Stimulated activated CD4-positive, alpha-beta T cell treated with anti-CD3 and anti-CD28 coated beads, Interleukin-2, amount 100 ng/mL, for 48 hours (primary cell): Measurements from ENCODE around the gene ZNF783.

ENCODE experiments used
- DNase-seq, 2 donors: peaks; one replicate each; pipeline ENCODE4 v3.0.0-alpha.2; 2020

ZNF783 gene

GRCh38 chr7:149283321-149283720 is 21.3 kb downstream of the ZNF783 start:
- no peak for DNase-seq

- peak in 1 of 2 donors; percentile 16 for DNase-seq
Measured at GRCh38 chr7:149284343-149284742, 22.3 kb downstream of the ZNF783 start.

DNA sequence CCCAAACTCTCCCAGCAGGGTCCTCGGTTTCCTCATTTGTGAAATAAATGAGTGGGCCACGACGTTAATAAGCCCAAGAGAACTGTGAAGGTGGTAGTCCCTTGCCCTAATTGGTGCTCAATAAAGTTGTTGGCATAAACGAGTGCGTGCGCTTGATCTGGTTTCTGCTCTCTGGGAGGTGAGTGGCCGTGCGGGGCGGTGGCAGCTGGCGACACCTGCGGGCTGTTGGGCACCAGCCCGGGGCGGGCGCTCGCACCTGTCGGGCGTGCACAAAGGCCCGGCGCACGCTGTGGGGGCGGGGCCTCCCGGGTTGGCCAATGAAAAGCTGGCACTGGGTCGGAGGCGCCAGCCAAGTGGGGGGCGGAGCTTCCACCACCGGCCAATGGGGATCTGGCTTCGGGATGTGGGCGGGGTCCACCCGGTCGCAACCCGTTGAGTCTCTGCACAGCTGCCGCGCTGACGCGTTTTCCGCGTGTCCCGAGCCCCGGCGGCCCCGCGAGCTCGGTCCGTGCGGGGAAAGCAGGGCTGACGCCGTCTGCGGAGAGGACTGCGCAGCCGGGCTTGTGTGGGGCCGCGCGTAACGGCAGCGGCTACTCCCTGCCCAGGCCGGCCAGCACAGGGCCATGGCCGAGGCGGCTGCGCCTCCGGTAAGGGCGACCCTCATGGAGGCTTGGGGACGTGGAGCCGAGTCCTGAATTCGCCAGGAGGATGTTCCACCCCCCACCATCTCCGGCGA is 23.0 kb downstream of the ZNF783 start:
- peak; percentile 97 to 98 for DNase-seq

DNA sequence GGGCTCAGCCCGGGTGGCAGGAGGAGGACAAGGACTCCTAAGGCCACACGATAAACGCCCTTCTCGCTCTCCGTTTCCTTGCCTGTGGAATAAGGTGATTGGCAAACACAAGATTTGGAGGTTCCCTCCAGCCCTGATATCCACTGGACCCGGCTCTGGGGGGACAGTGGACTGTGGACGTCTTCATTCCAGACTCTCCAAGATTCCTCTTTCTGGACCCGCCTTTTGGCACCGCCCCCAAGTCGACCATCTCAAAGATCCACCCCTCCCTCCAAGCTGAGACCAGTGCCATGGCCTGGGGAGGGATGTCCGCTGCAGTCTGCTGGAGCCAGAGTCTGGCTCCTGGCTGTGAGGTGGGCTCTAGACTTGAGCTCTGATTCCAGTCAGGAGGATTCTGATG is 23.6 kb downstream of the ZNF783 start:
- no peak for DNase-seq

GRCh38 chr7:149286811-149287400 is 24.9 kb downstream of the ZNF783 start:
- no peak for DNase-seq

DNA sequence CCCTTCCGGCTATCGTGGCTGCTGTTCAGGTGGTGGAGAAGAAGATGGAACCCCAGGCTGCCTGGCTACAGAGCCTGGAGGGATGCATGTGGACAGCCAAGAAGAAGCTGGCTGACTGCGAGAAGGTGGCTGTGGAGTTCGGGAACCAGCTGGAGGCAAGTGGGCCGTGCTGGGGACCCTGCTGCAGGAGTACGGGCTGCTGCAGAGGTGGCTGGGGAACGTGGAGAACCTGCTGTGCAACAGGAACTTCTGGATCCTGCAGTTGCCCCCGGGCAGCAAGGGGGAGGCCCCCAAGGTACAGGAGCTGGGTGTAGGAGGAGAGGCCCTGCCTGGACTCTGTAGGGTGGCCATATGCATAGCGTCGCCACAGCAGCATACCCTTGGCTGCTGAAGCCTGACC is 25.6 kb downstream of the ZNF783 start:
- DNase-seq: no peak

GRCh38 chr7:149289262-149289661 is 27.3 kb downstream of the ZNF783 start:
- no peak for DNase-seq

GRCh38 chr7:149289856-149290255 is 27.9 kb downstream of the ZNF783 start:
- no peak for DNase-seq

GRCh38 chr7:149291036-149291780 is 29.2 kb downstream of the ZNF783 start:
- DNase-seq: no peak

GRCh38 chr7:149291781-149292461 is 29.9 kb downstream of the ZNF783 start:
- DNase-seq: no peak

DNA sequence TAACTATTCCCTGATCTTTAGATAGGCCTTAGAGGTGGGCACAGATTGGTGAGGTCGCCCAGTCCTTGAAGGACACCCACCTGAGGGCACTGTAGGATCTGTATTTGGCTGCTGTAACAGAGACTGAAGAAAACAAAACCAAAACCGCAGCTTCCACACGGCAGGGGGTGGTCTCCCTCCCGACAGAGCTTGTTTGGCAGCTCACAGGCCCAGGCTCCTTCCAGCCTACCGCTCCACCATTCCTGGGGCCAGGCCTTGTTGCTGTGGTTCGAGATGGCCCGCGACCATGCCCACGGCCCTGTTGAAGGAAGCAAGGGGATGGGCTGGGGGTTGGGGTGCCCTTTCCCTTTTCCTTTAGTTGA is 30.4 kb downstream of the ZNF783 start:
- no peak for DNase-seq

- DNase-seq: no peak
Measured at GRCh38 chr7:149293338-149293737, 31.3 kb downstream of the ZNF783 start.

GRCh38 chr7:149293946-149294633 is 32.1 kb downstream of the ZNF783 start:
- DNase-seq: no peak

DNA sequence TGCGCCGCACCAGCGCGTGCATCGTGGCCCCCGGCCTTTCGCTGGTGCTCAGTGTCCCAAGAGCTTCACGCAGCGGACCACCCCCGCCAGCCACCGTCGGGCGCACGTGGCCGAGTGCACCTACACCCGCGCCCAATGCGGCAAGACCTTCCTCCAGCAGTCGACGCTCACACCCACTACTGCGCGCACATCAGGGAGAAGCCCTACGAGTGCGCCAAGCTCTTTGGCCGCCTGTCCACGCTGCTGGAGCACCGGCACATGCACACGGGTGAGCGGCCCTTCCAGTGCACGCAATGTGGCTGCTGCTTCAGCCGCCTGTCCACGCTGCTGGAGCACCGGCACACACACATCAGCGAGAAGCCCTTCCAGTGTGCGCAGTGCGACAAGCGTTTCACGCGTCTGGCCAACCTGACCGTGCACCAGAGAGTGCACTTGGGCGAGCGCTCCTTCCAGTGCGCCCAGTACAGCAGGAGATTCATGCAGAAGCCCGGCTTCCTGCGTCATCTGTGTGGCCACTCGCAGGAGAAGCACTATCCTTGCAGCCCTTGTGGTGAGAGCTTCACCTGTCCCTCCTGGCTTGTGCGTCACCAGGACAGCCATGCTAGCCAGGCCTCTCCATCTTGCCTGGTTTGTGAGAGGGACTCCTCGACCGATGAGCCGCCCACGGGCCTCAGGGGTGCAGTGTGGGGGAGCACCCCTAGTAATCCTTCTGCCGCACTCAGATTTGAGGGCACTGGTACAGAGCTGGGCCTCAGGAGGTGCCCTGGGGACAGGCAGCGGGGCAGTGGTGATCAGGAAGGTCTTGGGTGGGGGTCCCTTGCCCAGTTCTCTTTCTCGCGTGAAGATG is 32.9 kb downstream of the ZNF783 start:
- DNase-seq: no peak

GRCh38 chr7:149295481-149295850 is 33.5 kb downstream of the ZNF783 start:
- DNase-seq: no peak

GRCh38 chr7:149296368-149296767 is 34.4 kb downstream of the ZNF783 start:
- no peak for DNase-seq

- no peak for DNase-seq
Measured at GRCh38 chr7:149297034-149297755, 35.2 kb downstream of the ZNF783 start.

DNA sequence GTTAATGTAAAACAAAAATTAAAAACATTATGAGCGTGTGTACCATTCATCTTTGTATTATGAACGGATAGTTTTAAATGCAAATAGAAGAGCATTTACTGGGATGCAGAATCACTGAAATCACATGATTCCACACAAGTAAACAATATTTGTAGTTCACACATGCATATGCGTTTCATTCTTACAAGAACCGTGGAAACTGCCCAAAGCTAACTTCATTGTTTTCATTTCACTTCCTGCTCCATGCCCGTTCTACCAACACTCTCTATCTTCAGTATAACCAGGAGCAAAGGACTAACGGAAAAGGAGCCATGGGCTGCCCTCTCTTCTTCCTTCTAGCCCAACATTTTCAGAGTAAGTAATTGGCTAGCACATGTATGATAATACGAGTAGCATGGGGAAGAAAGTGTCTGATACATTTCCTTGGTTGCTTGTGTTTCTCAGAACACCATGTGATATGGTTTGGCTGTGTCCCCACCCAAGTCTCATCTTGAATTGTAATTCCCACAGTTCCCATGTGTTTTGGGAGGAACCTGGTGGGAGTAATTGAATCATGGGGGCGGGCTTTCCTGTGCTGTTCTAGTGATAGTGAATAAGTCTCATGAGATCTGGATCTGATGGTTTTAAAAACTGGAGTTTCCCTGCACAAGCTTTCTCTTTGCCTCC is 38.8 kb downstream of the ZNF783 start:
- DNase-seq: no peak

GRCh38 chr7:149302222-149302621 is 40.2 kb downstream of the ZNF783 start:
- no peak for DNase-seq

- DNase-seq: no peak
Measured at GRCh38 chr7:149302865-149303264, 40.9 kb downstream of the ZNF783 start.

- no peak for DNase-seq
Measured at GRCh38 chr7:149304006-149304405, 42.0 kb downstream of the ZNF783 start.
